ENCODE data around the gene FAM120AOS.
"Not testable (repeated sequence)": the region's sequence is repeated elsewhere in the genome, so short reads cannot be mapped to it uniquely, and the experiment has no call there.

The FAM120AOS gene

DNA sequence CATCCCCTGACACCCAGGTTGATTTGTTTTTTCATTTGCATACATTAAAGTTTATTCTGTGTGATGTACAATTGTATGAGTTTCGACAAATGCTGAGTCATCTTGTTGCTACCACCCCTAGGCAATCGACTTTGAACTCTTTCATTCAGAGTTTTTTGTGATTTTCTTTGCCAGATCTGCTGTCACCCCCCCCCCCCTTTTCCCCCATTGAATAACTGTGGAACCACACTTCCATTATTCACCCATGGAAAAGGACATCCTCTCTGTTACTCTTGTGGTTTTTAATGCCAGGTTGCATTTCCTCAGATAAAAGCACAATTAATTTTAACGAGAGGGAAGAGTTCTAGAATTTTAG lies 13.7 kb upstream of the FAM120AOS start:
- DNase-seq (ENCODE audit: low read depth) = no peak

DNA sequence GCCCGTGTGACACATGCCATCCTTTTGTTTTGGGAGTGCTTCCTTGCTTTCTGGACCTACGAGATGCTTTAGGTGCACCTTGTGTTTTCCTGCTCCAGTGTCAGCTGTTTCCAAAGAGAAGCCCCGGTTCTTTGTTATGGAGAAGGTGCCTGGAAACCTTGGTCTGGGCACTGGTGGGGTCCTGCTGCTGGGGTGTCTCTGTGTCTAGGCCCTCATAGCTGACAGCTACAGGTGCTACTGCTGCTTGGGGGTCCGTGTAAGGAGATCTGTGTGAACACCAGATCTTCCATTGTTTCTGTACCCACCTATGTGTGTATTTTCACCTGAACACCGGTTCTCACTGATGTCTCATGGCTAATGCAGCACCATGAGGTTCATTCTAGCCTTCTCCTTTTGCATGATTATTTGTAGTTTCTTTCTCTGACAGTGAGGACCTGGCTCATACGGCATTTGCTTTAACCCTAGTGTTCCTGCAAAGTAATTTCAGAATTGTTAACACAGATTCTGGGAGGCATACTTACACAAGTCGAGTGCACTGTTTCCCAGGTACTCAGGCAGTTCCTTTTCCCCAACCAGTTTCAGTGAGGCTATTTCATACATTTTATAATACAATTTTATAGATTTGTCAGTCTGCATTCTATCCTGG lies 13.2 kb upstream of the FAM120AOS start:
- no peak for DNase-seq (ENCODE audit: low read depth)

DNA sequence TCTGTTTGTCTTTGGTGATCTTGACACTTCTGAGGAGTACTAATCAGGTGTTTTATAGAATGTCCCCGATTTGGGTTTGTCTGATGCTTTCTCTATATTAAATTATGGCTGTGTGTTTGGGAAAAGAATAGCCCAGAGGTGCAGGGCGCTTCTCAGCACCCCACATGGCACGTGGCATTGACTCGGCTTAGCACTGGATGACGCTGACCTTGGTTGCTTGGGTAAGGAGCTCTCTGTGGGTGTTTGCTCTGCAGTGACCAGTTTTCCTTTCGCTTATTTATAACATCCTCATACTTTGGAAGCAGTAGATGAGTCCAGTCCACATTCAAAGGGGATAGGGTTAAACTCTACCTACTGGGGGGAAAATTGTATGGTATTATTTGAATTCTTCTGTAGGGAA lies 12.5 kb upstream of the FAM120AOS start:
- DNase-seq (ENCODE audit: low read depth) = no peak

DNA sequence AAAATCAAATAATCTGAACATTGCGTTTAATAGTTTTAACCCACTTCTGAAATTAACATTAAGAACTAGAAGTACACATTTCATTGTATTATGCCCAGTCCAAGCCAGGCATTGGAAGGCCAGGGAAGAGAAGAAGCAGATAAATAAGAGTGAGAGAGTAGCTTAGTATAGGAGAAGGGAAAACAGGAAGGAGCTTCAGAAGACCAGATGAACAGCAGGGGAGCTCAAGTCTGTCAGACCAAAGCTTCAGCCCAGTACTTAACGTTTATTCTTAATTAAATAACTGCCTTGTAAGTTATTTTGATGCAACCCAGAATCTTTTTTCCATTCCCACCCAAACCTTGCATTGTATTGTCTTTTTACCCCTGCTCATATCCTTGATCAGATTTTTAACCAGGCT lies 11.5 kb upstream of the FAM120AOS start:
- no peak for DNase-seq (ENCODE audit: low read depth)

GRCh38 chr9:93464395-93464794 lies 11.0 kb upstream of the FAM120AOS start:
- no peak for DNase-seq (ENCODE audit: low read depth)

DNA sequence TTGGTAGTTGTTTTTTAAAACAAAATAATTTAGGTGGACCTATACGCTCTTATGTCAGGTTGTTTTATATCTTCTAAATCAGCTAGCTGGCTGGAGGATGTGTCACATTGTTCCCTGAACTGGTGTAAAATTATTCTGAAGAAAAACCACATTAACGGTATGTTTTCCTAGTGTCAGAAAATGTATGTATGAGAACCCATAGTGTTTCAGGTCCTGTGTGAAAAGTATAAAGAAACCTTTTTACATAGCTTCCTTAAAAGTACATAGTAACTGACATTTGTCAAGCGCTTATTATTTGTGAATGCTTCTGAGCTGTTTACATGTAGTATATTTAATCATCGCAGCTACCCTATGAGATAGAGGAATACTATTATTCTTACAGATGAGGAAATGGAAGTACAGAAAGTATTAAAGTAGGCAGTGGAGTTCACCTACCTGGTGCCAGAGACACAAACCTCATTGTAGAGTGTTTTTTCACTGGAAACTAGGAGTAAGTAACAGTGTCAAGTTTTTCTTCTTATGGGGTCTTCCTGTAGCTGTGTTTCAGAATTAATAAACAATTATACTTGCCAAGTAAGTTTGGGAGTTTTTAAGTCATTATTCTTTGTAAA lies 10.4 kb upstream of the FAM120AOS start:
- DNase-seq (ENCODE audit: low read depth) = no peak

GRCh38 chr9:93461821-93462220 lies 8.4 kb upstream of the FAM120AOS start:
- DNase-seq (ENCODE audit: low read depth) = no peak

DNA sequence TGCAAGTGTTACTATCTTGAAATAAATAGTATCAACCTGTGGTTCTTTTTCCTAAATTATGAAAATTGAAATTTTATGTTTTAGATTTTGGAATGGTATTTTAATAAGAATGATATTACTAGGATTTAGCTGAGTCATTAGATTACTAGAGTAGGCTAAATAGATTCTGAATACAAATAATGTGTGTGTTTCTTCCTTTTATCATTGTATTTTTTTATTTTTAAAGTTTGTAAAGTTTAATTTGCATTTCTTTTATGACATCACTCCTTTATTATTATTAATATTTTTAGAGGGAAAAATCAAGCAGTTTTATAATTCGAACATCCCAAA lies 8.0 kb upstream of the FAM120AOS start:
- DNase-seq (ENCODE audit: low read depth) = no peak

DNA sequence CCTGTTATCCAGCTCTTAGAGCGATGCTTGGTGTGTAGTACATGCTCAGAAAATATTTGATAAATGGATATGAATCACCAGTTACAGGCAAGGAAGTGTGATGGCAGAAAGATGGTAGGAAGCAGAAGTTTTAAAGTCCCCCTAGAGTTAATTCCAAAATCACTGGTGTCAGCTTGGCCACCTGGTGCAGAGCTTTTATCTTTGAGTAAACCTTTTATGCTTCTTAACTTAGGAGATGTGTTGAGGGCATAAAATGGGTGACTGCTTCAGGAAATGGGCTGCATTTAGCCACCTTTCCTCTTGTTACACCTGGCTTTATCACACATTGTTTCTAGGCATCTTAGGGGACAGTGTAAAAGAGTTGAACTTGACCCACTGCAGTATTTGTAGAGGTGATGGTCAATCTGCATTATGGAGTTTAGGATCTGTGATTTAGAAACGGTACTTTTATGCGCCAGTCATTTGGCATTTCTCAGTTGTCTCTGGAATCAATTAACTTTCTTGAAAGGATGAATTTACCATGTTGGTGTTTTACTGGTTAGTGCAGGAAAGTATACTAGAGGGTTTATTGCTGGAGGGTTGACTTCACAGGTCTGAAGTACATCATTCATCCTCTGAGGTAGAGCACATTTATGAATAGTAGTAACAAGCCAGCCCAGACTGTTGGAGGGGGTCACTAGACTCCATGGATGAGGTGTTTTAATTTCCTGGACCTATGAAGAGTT lies 7.5 kb upstream of the FAM120AOS start:
- DNase-seq (ENCODE audit: low read depth) = no peak

DNA sequence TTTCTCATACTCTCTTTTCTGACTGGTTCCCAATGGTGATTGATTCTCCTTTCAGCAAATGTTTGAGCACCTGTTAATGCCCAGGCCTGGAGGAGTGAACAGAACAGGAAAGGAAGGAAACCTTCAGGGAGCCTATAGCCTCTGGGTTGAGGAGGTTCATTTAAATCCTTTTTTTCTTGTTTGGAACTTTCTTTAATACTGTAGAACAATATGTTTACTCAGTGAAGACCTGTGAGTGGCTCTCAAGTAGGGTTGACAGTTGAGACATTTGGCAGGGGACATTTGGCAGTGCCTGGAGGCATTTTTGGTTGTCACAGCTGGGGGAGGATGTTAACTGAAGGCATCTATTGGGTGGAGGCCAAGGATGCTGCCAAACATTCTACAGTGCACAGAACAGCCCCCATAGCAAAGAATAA lies 6.1 kb upstream of the FAM120AOS start:
- no peak for DNase-seq (ENCODE audit: low read depth)

GRCh38 chr9:93458712-93459111 lies 5.3 kb upstream of the FAM120AOS start:
- no peak for DNase-seq (ENCODE audit: low read depth)

DNA sequence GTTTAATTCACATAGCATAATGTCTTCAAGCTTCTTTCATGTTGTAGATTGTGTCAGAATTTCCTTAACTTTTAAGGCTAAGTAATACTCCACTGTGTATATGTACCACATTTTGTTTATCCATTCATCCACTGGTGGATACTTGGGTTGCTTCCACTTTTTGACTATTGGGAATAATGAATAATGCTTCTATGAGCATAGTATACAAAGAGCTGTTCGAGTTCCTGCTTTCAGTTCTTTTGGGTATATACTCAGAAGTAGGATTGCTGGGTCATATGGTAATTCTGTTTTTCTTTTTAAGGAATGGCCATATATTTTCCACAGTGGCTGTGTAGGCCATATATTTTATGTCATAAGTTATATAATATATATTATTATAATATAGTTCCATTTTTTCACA lies 3.6 kb upstream of the FAM120AOS start:
- DNase-seq (ENCODE audit: low read depth) = no peak

DNA sequence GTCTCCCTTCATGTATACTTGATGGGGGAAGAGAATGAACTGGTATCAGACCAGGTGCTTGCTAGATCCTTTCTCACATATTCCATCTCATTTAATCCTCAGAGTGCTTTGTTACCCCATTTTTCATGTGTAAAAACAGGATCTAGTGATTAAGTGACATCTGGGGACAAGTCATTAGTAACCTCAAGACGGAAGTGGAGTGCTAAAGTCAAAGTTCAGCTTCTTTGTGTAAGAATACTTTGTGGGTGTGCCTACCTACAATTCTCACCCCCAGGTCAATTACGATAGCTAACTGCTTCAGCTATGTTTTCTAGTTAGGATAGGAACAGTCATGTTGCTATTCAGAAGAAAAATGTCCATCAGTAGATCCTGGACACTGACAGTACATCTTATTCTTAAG lies 3.1 kb upstream of the FAM120AOS start:
- DNase-seq (ENCODE audit: low read depth) = no peak

DNA sequence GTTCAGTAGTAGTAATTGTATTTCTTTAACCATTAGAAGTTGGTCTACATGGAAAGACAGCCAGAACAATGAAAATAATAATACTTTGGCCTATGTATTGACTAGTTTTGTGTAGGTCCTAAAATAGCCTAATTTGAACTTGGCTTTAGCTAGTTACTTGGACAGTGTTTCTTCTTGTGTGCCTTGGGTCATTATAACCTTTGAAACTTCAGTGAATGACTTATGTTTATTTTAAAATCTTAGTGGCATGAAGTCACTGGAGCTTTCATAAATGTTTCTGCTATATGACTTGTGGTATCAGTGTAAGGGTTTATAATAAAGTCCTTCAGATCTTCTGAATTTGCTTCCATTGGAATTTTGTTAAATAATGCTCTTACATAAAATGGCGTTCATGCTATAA lies 2.6 kb upstream of the FAM120AOS start:
- no peak for DNase-seq (ENCODE audit: low read depth)

DNA sequence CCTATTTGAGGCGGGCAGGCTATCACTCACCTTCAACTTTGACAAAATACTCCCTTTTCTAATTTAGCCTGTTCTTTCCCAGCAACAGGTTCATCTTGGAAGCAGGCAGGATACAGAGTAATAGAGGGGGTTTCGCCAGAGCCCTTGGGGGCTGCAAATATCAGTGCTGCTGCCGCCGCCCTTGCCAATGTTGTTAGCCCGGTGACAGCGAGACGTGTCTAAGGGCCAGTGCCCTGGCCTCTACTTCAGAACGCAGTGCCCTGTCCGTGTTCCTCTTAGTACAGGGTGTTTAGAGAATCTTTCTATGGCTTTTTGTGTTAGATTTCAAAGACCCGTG lies 703 bp downstream of the FAM120AOS start:
- no peak for DNase-seq (ENCODE audit: low read depth)

- no peak for DNase-seq (ENCODE audit: low read depth)
Measured at GRCh38 chr9:93451849-93452709, 1.3 kb downstream of the FAM120AOS start.

- DNase-seq (ENCODE audit: low read depth) = peak; percentile 41
Measured at GRCh38 chr9:93450945-93451815, 2.2 kb downstream of the FAM120AOS start, which contains the start of gene FAM120A. FAM120A (plus strand) TSS chr9:93451685; CDS start chr9:93451916, 231 bp downstream.

GRCh38 chr9:93447655-93448054 lies 5.7 kb downstream of the FAM120AOS start:
- no peak for DNase-seq (ENCODE audit: low read depth)

DNA sequence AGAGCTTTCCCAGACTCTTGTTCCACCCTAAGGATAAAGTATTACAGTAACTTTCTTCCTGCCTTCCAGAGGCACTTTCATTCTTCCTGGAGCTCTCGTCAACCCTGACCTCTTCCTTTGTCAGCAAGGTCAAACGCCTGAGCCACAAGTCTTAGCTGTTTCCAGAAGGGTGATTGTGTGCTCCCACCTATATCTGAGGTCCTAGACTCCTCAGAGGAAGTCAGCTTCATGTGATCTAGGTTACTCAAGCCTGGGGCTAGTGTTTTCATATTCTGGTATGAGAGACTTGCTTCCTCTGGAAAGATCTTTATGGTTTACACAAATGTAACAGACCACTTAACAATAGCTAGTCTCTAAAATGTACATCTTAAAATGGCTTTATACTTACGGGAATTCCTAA lies 7.3 kb downstream of the FAM120AOS start:
- DNase-seq (ENCODE audit: low read depth) = no peak

- no peak for DNase-seq (ENCODE audit: low read depth)
Measured at GRCh38 chr9:93440896-93441580, 12.3 kb downstream of the FAM120AOS start.

DNA sequence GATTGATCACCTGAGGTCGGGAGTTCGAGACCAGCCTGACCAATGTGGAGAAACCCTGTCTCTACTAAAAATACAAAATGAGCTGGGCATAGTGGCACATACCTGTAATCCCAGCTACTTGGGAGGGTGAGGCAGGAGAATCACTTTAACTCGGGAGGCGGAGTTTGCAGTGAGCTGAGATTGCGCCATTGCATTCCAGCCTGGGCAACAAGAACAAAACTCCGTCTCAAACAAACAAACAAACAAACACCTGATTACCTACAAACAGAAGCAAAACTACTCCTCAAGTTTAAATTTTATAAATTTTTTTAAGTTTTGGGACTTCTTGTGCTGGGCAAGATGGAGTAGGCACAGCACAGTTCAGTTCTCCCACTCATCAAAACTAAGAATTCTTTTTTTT lies 14.1 kb downstream of the FAM120AOS start:
- DNase-seq (ENCODE audit: low read depth) = not testable (repeated sequence)
